Activated B cell treated with CpG ODN at 0.5 μM for 24 hours (primary cell): ENCODE data around the gene CUL7. TPM values are rescaled to one million over a fixed set of nuclear protein-coding genes. Genes with fewer than 3 reads are reported as not detected.

Experiments
- ATAC-seq: fragments of 200-7000 bp; cut with Tn5 transposase; one replicate; pipeline ENCODE4 v1.10.0; 2021; ENCODE audit warnings: low read depth, mild to moderate bottlenecking, moderate library complexity
- CTCF ChIA-PET: fragments of 350-600 bp; sonication (Branson Sonifier 250); formaldehyde crosslinking; loops from one replicate; lab custom pipeline; 2021; ENCODE audit warnings: antibody characterized with exemption; lab: Charles Lee
- POLR2A ChIA-PET: fragments of 350-600 bp; sonication (Branson Sonifier 250); formaldehyde crosslinking; loops from one replicate; lab custom pipeline; 2021; ENCODE audit warnings: antibody characterized with exemption; lab: Charles Lee
- DNase-seq: peaks from one replicate; pipeline ENCODE4 v3.0.0; 2022
- H3K27ac Mint-ChIP-seq: one replicate; pipeline ENCODE4 v1.8.0; 2020; ENCODE audit warnings: mixed read lengths
- H3K27me3 Mint-ChIP-seq: one replicate; pipeline ENCODE4 v1.8.0; 2021; ENCODE audit warnings: mixed read lengths
- H3K36me3 Mint-ChIP-seq: one replicate; pipeline ENCODE4 v1.8.0; 2021; ENCODE audit warnings: low read depth, mixed read lengths
- H3K4me1 Mint-ChIP-seq: one replicate; pipeline ENCODE4 v1.8.0; 2021; ENCODE audit warnings: mixed read lengths
- H3K4me3 Mint-ChIP-seq: one replicate; pipeline ENCODE4 v1.8.0; 2020; ENCODE audit warnings: mild to moderate bottlenecking, mixed read lengths
- H3K9me3 Mint-ChIP-seq: one replicate; pipeline ENCODE4 v1.8.0; 2020; ENCODE audit warnings: mixed read lengths
- CTCF ChIP-seq: fragments of 200-600 bp; IDR thresholded peaks from one replicate; pipeline ENCODE4 v1.8.0; 2022; ENCODE audit warnings: antibody characterized with exemption, mild to moderate bottlenecking
- intact Hi-C: fragments of 100-400 bp; cut with micrococcal nuclease; formaldehyde crosslinking; loops from one replicate; pipeline ENCODE4 v1.15.1; 2024
- total RNA-seq: library from RNA; stranded (reverse); gene quantifications from 2 replicates; pipeline ENCODE4 v1.2.3, GENCODE V29; 2022

CUL7 gene
- total RNA-seq, 1 donor from 2014 or later: 19.1 TPM

GRCh38 chr6:43095939-43096338 lies 42.3 kb upstream of the CUL7 start:
- DNase-seq: no peak
- Mint-ChIP-seq H3K4me1 (no peaks in the 10 kb centered on the region), H3K27ac (no peak overlapping the region), H3K4me3 (no peak overlapping the region), H3K27me3 (no peaks in the 10 kb centered on the region), H3K36me3 (no peaks in the 10 kb centered on the region), H3K9me3 (no peaks in the 10 kb centered on the region)
- intact Hi-C loops: no loop called here
- POLR2A ChIA-PET: no interaction called here
- CTCF ChIA-PET: no interaction called here
- ATAC-seq: no peak
- TF ChIP-seq CTCF: no peak

GRCh38 chr6:43093436-43094289 lies 40.0 kb upstream of the CUL7 start:
- CTCF ChIA-PET: no interaction called here
- TF ChIP-seq CTCF: no peak
- H3K4me1 Mint-ChIP-seq: no peaks in the 10 kb centered on the region
- no peak overlapping the region for H3K4me3 Mint-ChIP-seq
- H3K9me3 Mint-ChIP-seq: no peaks in the 10 kb centered on the region
- DNase-seq: no peak
- intact Hi-C loops: no loop called here
- POLR2A ChIA-PET: no interaction called here
- H3K27me3 Mint-ChIP-seq: no peaks in the 10 kb centered on the region
- ATAC-seq: no peak
- no peaks in the 10 kb centered on the region for H3K36me3 Mint-ChIP-seq
- no peak overlapping the region for H3K27ac Mint-ChIP-seq

GRCh38 chr6:43092635-43093034 lies 39.0 kb upstream of the CUL7 start:
- H3K4me3 Mint-ChIP-seq: no peak overlapping the region
- no peak overlapping the region for H3K27ac Mint-ChIP-seq
- DNase-seq (no peak), ATAC-seq (no peak)
- ChIA-PET CTCF (no interaction called here), POLR2A (no interaction called here)
- H3K27me3 Mint-ChIP-seq: no peaks in the 10 kb centered on the region
- no peaks in the 10 kb centered on the region for H3K36me3 Mint-ChIP-seq
- no peaks in the 10 kb centered on the region for H3K4me1 Mint-ChIP-seq
- TF ChIP-seq CTCF: no peak
- no peaks in the 10 kb centered on the region for H3K9me3 Mint-ChIP-seq
- intact Hi-C loops: no loop called here

- ATAC-seq (no peak), DNase-seq (no peak)
- Mint-ChIP-seq H3K36me3 (no peaks in the 10 kb centered on the region), H3K9me3 (no peaks in the 10 kb centered on the region), H3K4me3 (no peak overlapping the region), H3K4me1 (no peaks in the 10 kb centered on the region), H3K27ac (no peak overlapping the region), H3K27me3 (no peaks in the 10 kb centered on the region)
- ChIA-PET POLR2A (interaction anchor here (0.6 kb wide), 1 partner anchor 9 kb away, joined by 3 read pairs; no protein-coding TSS in a partner anchor), CTCF (no interaction called here)
- TF ChIP-seq CTCF: no peak
- intact Hi-C loops: no loop called here
Observed at GRCh38 chr6:43091436-43091991, 37.9 kb upstream of the CUL7 start.

GRCh38 chr6:43091020-43091419 lies 37.4 kb upstream of the CUL7 start:
- POLR2A ChIA-PET: interaction anchor here (0.6 kb wide), 2 partner anchors 10 to 44 kb away, joined by 3 to 4 read pairs; no protein-coding TSS in a partner anchor
- intact Hi-C loops: no loop called here
- H3K27ac Mint-ChIP-seq: no peak overlapping the region
- no peak for DNase-seq
- no peak overlapping the region for H3K4me3 Mint-ChIP-seq
- ATAC-seq: no peak
- peaks cover under 1% of the 10 kb centered on the region for H3K27me3 Mint-ChIP-seq
- H3K4me1 Mint-ChIP-seq: peaks cover 4% of the 10 kb centered on the region
- CTCF ChIA-PET: no interaction called here
- TF ChIP-seq CTCF: no peak
- H3K36me3 Mint-ChIP-seq: no peaks in the 10 kb centered on the region
- H3K9me3 Mint-ChIP-seq: no peaks in the 10 kb centered on the region
